IMR-90 (cell line): ENCODE data around the gene IZUMO2. TPM values are rescaled to one million over a fixed set of nuclear protein-coding genes. Genes with fewer than 3 reads are reported as not detected.

Source experiments
- ATAC-seq: fragments of 200-7000 bp; cut with Tn5 transposase; 2 replicates; pipeline ENCODE4 v1.9.1; 2020; ENCODE audit warnings: low read depth, mild to moderate bottlenecking, moderate library complexity
- BruUV-seq: library from RNA; stranded (reverse); fragments of 400-500 nt; replicated peaks from 2 replicates; lab custom pipeline; 2021; lab: Mats Ljungman, UMichigan
- CTCF ChIA-PET: fragments of 300-600 bp; formaldehyde crosslinking; extraction: SDS; loops from one replicate; lab custom pipeline; 2021; ENCODE audit warnings: antibody characterized with exemption; lab: Yijun Ruan, JAX
- POLR2A ChIA-PET: fragments of 300-600 bp; sonication (Branson Sonifier 250); formaldehyde crosslinking; loops from one replicate; lab custom pipeline; 2022; ENCODE audit warnings: antibody characterized with exemption; ENCODE audit not compliant: unreplicated experiment; lab: Charles Lee
- DNase-seq: peaks from one replicate; pipeline ENCODE4 v3.0.0; 2013
- H2AFZ ChIP-seq: replicated peaks from 2 replicates; pipeline ENCODE3; 2013; ENCODE audit warnings: low read length, mild to moderate bottlenecking; ENCODE audit not compliant: poor library complexity
- H2AK5ac ChIP-seq: 2 replicates; pipeline ENCODE4 v1.6.1; 2013; ENCODE audit warnings: low read depth, low read length, inconsistent platforms
- H2AK9ac ChIP-seq: replicated peaks from 2 replicates; pipeline ENCODE3; 2013; ENCODE audit warnings: mild to moderate bottlenecking, low read depth, low read length, moderate library complexity; ENCODE audit not compliant: poor library complexity
- H2BK120ac ChIP-seq: 2 replicates; pipeline ENCODE4 v1.6.1; 2013; ENCODE audit warnings: low read depth, low read length, inconsistent platforms
- H2BK15ac ChIP-seq: 3 replicates; pipeline ENCODE4 v1.6.1; 2013; ENCODE audit warnings: low read depth, low read length, inconsistent platforms
- H2BK20ac ChIP-seq: 2 replicates; pipeline ENCODE4 v1.6.1; 2013; ENCODE audit warnings: low read depth, mild to moderate bottlenecking, inconsistent platforms, low read length, moderate library complexity
- H2BK5ac ChIP-seq: 2 replicates; pipeline ENCODE4 v1.6.1; 2013; ENCODE audit warnings: mild to moderate bottlenecking, low read depth, low read length, inconsistent platforms; ENCODE audit not compliant: poor library complexity, severe bottlenecking
- H3K14ac ChIP-seq: replicated peaks from 2 replicates; pipeline ENCODE4 v1.6.1; 2013; ENCODE audit warnings: low read depth, low read length, inconsistent platforms
- H3K18ac ChIP-seq: 2 replicates; pipeline ENCODE4 v1.6.1; 2013; ENCODE audit warnings: low read depth, low read length, control low read depth
- H3K23ac ChIP-seq: 2 replicates; pipeline ENCODE4 v1.6.1; 2013; ENCODE audit warnings: low read depth, low read length, inconsistent platforms
- H3K27ac ChIP-seq: 2 replicates; pipeline ENCODE4 v1.5.1; 2013; ENCODE audit warnings: mild to moderate bottlenecking, control low read depth, low read length; ENCODE audit not compliant: insufficient read depth
- H3K27me3 ChIP-seq: 2 replicates; pipeline ENCODE4 v1.6.1; 2013; ENCODE audit warnings: low read length; ENCODE audit not compliant: control insufficient read depth, insufficient read depth
- H3K36me3 ChIP-seq: 2 replicates; pipeline ENCODE4 v1.6.1; 2013; ENCODE audit warnings: low read length, mixed read lengths; ENCODE audit not compliant: control insufficient read depth, insufficient read depth
- H3K4ac ChIP-seq: 2 replicates; pipeline ENCODE4 v1.6.1; 2013; ENCODE audit warnings: low read depth, low read length, inconsistent platforms
- H3K4me1 ChIP-seq: 2 replicates; pipeline ENCODE4 v1.6.1; 2013; ENCODE audit warnings: low read length, mixed read lengths; ENCODE audit not compliant: control insufficient read depth, insufficient read depth
- H3K4me2 ChIP-seq: 2 replicates; pipeline ENCODE4 v1.6.1; 2013; ENCODE audit warnings: low read depth, mild to moderate bottlenecking, control low read depth, low read length, moderate library complexity
- H3K4me3 ChIP-seq: 2 replicates; pipeline ENCODE4 v1.5.1; 2013; ENCODE audit warnings: low read depth, mild to moderate bottlenecking, control low read depth, low read length, moderate library complexity; ENCODE audit not compliant: insufficient read depth
- H3K56ac ChIP-seq: 2 replicates; pipeline ENCODE4 v1.6.1; 2013; ENCODE audit warnings: low read length, inconsistent platforms; ENCODE audit not compliant: insufficient read depth; ENCODE audit errors: extremely low read depth
- H3K79me1 ChIP-seq, 2 experiments: 2 replicates each; pipeline ENCODE4 v1.6.1; 2013; ENCODE audit warnings: low read length in 2 of 2, inconsistent platforms in 1 of 2, low read depth in 1 of 2
- H3K9ac ChIP-seq: 2 replicates; pipeline ENCODE4 v1.6.1; 2013; ENCODE audit warnings: low read depth, low read length, control low read depth
- H3K9me1 ChIP-seq: 2 replicates; pipeline ENCODE4 v1.6.1; 2013; ENCODE audit warnings: low read length, inconsistent platforms; ENCODE audit not compliant: insufficient read depth
- H3K9me3 ChIP-seq: 2 replicates; pipeline ENCODE4 v1.6.1; 2013; ENCODE audit warnings: low read length; ENCODE audit not compliant: control insufficient read depth, insufficient read depth
- H4K20me1 ChIP-seq: 2 replicates; pipeline ENCODE4 v1.6.1; 2013; ENCODE audit warnings: low read length, inconsistent platforms; ENCODE audit not compliant: insufficient read depth
- H4K5ac ChIP-seq: 2 replicates; pipeline ENCODE4 v1.6.1; 2013; ENCODE audit warnings: mild to moderate bottlenecking, low read depth, low read length, control low read depth
- H4K8ac ChIP-seq, 2 experiments: 2 replicates each; pipeline ENCODE4 v1.6.1; 2013; ENCODE audit warnings: low read depth in 2 of 2, low read length in 2 of 2, control low read depth in 1 of 2, inconsistent platforms in 1 of 2
- H4K91ac ChIP-seq: 2 replicates; pipeline ENCODE4 v1.6.1; 2013; ENCODE audit warnings: low read depth, low read length, inconsistent platforms; ENCODE audit not compliant: insufficient read depth
- BHLHE40 ChIP-seq: fragments of 150-350 bp; IDR thresholded peaks from 2 replicates; pipeline ENCODE4 v1.6.1; 2016; ENCODE audit warnings: mild to moderate bottlenecking, low read depth, low read length
- CEBPB ChIP-seq: IDR thresholded peaks from 2 replicates; pipeline ENCODE4 v1.6.1; 2012; ENCODE audit warnings: low read depth, low read length, improper control_type of control experiment
- CHD1 ChIP-seq: IDR thresholded peaks from 2 replicates; pipeline ENCODE4 v1.6.1; 2012; ENCODE audit warnings: low read depth, low read length, improper control_type of control experiment
- CTCF ChIP-seq: conservative IDR thresholded peaks from 2 replicates; pipeline ENCODE4 v1.5.1; 2012; ENCODE audit warnings: mild to moderate bottlenecking, low read depth, low read length, improper control_type of control experiment
- ELK1 ChIP-seq: fragments of 150-350 bp; IDR thresholded peaks from 2 replicates; pipeline ENCODE4 v1.6.1; 2016; ENCODE audit warnings: low read depth, mild to moderate bottlenecking, low read length, moderate library complexity, borderline replicate concordance
- FOS ChIP-seq: fragments of 150-350 bp; IDR thresholded peaks from 2 replicates; pipeline ENCODE4 v1.6.1; 2016; ENCODE audit warnings: low read depth, low read length
- MAFK ChIP-seq: IDR thresholded peaks from 2 replicates; pipeline ENCODE4 v1.6.1; 2012; ENCODE audit warnings: low read depth, low read length, improper control_type of control experiment
- MXI1 ChIP-seq: IDR thresholded peaks from 2 replicates; pipeline ENCODE4 v1.6.1; 2012; ENCODE audit warnings: low read depth, mild to moderate bottlenecking, low read length, moderate library complexity, borderline replicate concordance
- NFE2L2 ChIP-seq: fragments of 150-350 bp; IDR thresholded peaks from 2 replicates; pipeline ENCODE4 v1.6.1; 2016; ENCODE audit warnings: low read depth, mild to moderate bottlenecking, low read length
- RAD21 ChIP-seq: IDR thresholded peaks from 2 replicates; pipeline ENCODE4 v1.6.1; 2012; ENCODE audit warnings: low read length, improper control_type of control experiment
- RCOR1 ChIP-seq: IDR thresholded peaks from 2 replicates; pipeline ENCODE4 v1.6.1; 2012; ENCODE audit warnings: mild to moderate bottlenecking, low read length, improper control_type of control experiment; ENCODE audit not compliant: insufficient replicate concordance
- RFX5 ChIP-seq: IDR thresholded peaks from 2 replicates; pipeline ENCODE4 v1.8.0; 2012; ENCODE audit warnings: low read depth, mild to moderate bottlenecking, low read length, moderate library complexity
- SMC3 ChIP-seq: fragments of 150-350 bp; IDR thresholded peaks from 2 replicates; pipeline ENCODE4 v1.6.1; 2016; ENCODE audit warnings: low read depth, mild to moderate bottlenecking, antibody characterized with exemption, low read length, moderate library complexity
- USF2 ChIP-seq: fragments of 150-350 bp; IDR thresholded peaks from 2 replicates; pipeline ENCODE4 v1.6.1; 2017; ENCODE audit warnings: mild to moderate bottlenecking, antibody characterized with exemption, low read length, low read depth
- WGBS, 2 experiments: methylation state at CpG; one replicate each; pipeline versions ENCODE4 v1.1.5 to v1.1.7; 2013; ENCODE audit warnings: missing lambda C conversion rate in 2 of 2; ENCODE audit not compliant: insufficient read length in 1 of 2; ENCODE audit errors: extremely low coverage in 2 of 2; 5-methylcytosine and 5-hydroxymethylcytosine counted together
- dilution Hi-C: fragments of 300-500 bp; cut with HindIII; formaldehyde crosslinking; loops from one replicate; pipeline ENCODE4 v1.14.3; 2018; ENCODE audit warnings: low sequenced_read_pairs; ENCODE audit not compliant: unreplicated experiment
- in situ Hi-C: fragments of 300-500 bp; cut with MboI; formaldehyde crosslinking; loops from 3 replicates; pipeline ENCODE4 v1.14.3; 2019; ENCODE audit warnings: low sequenced_read_pairs, inconsistent platforms, mixed read lengths
- intact Hi-C: fragments of 100-400 bp; cut with micrococcal nuclease; formaldehyde crosslinking; loops from 2 replicates; pipeline ENCODE4 v1.10.0; 2022
- polyA plus RNA-seq, 3 experiments: library from polyadenylated mRNA; depleted of rRNA; stranded (reverse); fragments of >200 nt; gene quantifications; 2 replicates each; pipeline ENCODE4 v1.2.3, GENCODE V29; 2012; ENCODE audit warnings: low replicate concordance in 1 of 3
- total RNA-seq: library from RNA; depleted of rRNA; stranded (reverse); fragments of >200 nt; gene quantifications from 2 replicates; pipeline ENCODE4 v1.2.3, GENCODE V29; 2012

IZUMO2 gene
- total and polyA plus RNA-seq, 2 of the 4 experiments (the other 2 are of a cell fraction): not detected

- no peak overlapping the region for H3K14ac ChIP-seq
- no peak overlapping the region for H2BK20ac ChIP-seq
- no peak overlapping the region for H3K27ac ChIP-seq
- dilution Hi-C loops: no loop called here
- no peak overlapping the region for H4K5ac ChIP-seq
- no peak overlapping the region for H2AK5ac ChIP-seq
- no peaks in the 10 kb centered on the region for H3K27me3 ChIP-seq
- H3K4me1 ChIP-seq: no peaks in the 10 kb centered on the region
- in situ Hi-C loops: no loop called here
- no peak overlapping the region for H3K56ac ChIP-seq
- H2AK9ac ChIP-seq: no peak overlapping the region
- H4K8ac ChIP-seq: no peak overlapping the region
- BruUV-seq: no TSS peak
- no peak overlapping the region for H2BK15ac ChIP-seq
- no peak for TF ChIP-seq RCOR1
- TF ChIP-seq CHD1: no peak
- TF ChIP-seq RFX5: no peak
- TF ChIP-seq ELK1: no peak
- no peak for TF ChIP-seq NFE2L2
- TF ChIP-seq MXI1: no peak
- TF ChIP-seq RAD21: no peak
- no peak for TF ChIP-seq SMC3
- no peak for TF ChIP-seq CTCF
- no peak for TF ChIP-seq FOS
- TF ChIP-seq MAFK: no peak
- no peak for TF ChIP-seq CEBPB
- no peak for TF ChIP-seq USF2
- no peak for TF ChIP-seq BHLHE40
- H2AFZ ChIP-seq: no peak overlapping the region
- H3K4me3 ChIP-seq: no peak overlapping the region
- DNase-seq (no peak), ATAC-seq (no peak)
- intact Hi-C loops: no loop called here
- no peak overlapping the region for H3K23ac ChIP-seq
- ChIA-PET CTCF (no interaction called here), POLR2A (no interaction called here)
- no peaks in the 10 kb centered on the region for H4K20me1 ChIP-seq
- no peak overlapping the region for H2BK120ac ChIP-seq
- H4K91ac ChIP-seq: no peak overlapping the region
- H3K18ac ChIP-seq: no peak overlapping the region
- peaks cover 10% of the 10 kb centered on the region for H3K9me3 ChIP-seq
- no peaks in the 10 kb centered on the region for H3K36me3 ChIP-seq
- no peaks in the 10 kb centered on the region for H3K9me1 ChIP-seq
- no peak overlapping the region for H3K4ac ChIP-seq
- 64% methylated on average over 4 of the region's 8 CpGs; no CpG with 5 or more reads in 1 of the 2 experiments for WGBS, 2 experiments
- H2BK5ac ChIP-seq: no peak overlapping the region
- H3K4me2 ChIP-seq: no peak overlapping the region
- no peaks in the 10 kb centered on the region for H3K79me1 ChIP-seq
- no peak overlapping the region for H3K9ac ChIP-seq
Measured at GRCh38 chr19:50155520-50156109, 7.5 kb downstream of the IZUMO2 start.
